Uterus (tissue), 4 donors: ENCODE measurements around the gene STRA6. TPM values are rescaled to one million over a fixed set of nuclear protein-coding genes. Genes with fewer than 3 reads are reported as not detected.

Experiments
- DNase-seq, 2 donors: peaks; one replicate each; pipeline ENCODE4 v3.0.0-alpha.2; 2019 to 2020
- H3K27ac ChIP-seq, 2 donors: fragments of 200-600 bp; sonication (generic); 1 replicate in 1 of 2; 2 replicates in 1 of 2; pipeline ENCODE4 v1.5.1; 2016 to 2018
- H3K27me3 ChIP-seq, 2 donors: fragments of 200-600 bp; sonication (generic); one replicate each; pipeline ENCODE4 v1.5.1; 2018 to 2019; ENCODE audit warnings: control low read depth in 1 of 2
- H3K36me3 ChIP-seq, 2 donors: fragments of 200-600 bp; sonication (generic); one replicate each; pipeline ENCODE4 v1.5.1; 2019; ENCODE audit warnings: control low read depth in 1 of 2
- H3K4me1 ChIP-seq, 2 donors: fragments of 200-600 bp; sonication (generic); one replicate each; pipeline ENCODE4 v1.5.1; 2018 to 2019; ENCODE audit warnings: control low read depth in 1 of 2
- H3K4me3 ChIP-seq, 2 donors: fragments of 200-600 bp; sonication (generic); 1 replicate in 1 of 2; 2 replicates in 1 of 2; pipeline ENCODE4 v1.5.1; 2018 to 2019; ENCODE audit warnings: mild to moderate bottlenecking in 1 of 2
- H3K9me3 ChIP-seq, 2 donors: fragments of 200-600 bp; sonication (generic); one replicate each; pipeline ENCODE4 v1.5.1; 2019; ENCODE audit warnings: control low read depth in 1 of 2
- POLR2A ChIP-seq, 2 donors: fragments of 450-650 bp; IDR thresholded peaks; one replicate each; pipeline ENCODE4 v1.6.1; 2016; ENCODE audit warnings: antibody characterized with exemption in 2 of 2, mild to moderate bottlenecking in 1 of 2, moderate library complexity in 1 of 2
- intact Hi-C: fragments of 100-400 bp; cut with DNase I; formaldehyde crosslinking; loops from one replicate; pipeline ENCODE4 v1.15.1; 2023; ENCODE audit warnings: low total_unique reads
- total RNA-seq, 4 donors: library from RNA; depleted of rRNA in 3 of 4; stranded (reverse); fragments of >200 nt in 3 of 4; gene quantifications; one replicate each; pipeline versions ENCODE4 v1.1.0 to v1.2.4, GENCODE V29; 2014 to 2023
- TF ChIP-seq, protein P1 (sequence below), 4 experiments: fragments of 200-600 bp in 2 of 4; fragments of 450-650 bp in 2 of 4; sonication (generic) in 2 of 4; IDR thresholded peaks; one replicate each; pipeline ENCODE4 v1.5.1; 2016 to 2019; ENCODE audit warnings: antibody characterized with exemption in 4 of 4, mild to moderate bottlenecking in 2 of 4, moderate library complexity in 1 of 4
- donor health status: DM: yes; HTN: yes; CAD: no.

The STRA6 gene
- total RNA-seq, 4 donors from 2014 or later, result 0.26 to 62.6 (median 11.6) TPM; not detected in 1

DNA sequence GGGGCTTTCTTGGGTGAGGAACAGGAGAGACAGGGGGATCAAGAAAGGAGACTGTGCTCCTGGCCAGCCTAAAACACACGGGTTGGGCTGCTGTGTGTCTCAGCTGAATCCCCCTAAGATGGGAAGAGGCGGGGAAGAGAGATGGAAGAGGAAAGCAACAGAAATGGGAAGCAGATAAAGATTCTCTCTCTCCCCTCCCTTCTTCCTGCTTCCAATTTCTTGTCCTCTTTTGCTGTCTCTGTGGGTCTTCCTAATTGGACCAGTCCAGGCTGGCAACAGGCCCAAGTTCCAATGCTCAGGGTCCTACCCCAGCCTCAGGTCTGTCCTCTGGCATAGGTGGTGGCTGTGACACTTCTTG is 65.1 kb downstream of the STRA6 start:
- DNase-seq, result no peak
- H3K4me3 ChIP-seq, result no peak overlapping the region
- no peaks in the 10 kb centered on the region for H3K36me3 ChIP-seq
- H3K4me1 ChIP-seq, result no peaks in the 10 kb centered on the region
- peaks cover 0 to 9% of the 10 kb centered on the region in 2 donors for H3K27me3 ChIP-seq
- TF ChIP-seq, protein P1, sequence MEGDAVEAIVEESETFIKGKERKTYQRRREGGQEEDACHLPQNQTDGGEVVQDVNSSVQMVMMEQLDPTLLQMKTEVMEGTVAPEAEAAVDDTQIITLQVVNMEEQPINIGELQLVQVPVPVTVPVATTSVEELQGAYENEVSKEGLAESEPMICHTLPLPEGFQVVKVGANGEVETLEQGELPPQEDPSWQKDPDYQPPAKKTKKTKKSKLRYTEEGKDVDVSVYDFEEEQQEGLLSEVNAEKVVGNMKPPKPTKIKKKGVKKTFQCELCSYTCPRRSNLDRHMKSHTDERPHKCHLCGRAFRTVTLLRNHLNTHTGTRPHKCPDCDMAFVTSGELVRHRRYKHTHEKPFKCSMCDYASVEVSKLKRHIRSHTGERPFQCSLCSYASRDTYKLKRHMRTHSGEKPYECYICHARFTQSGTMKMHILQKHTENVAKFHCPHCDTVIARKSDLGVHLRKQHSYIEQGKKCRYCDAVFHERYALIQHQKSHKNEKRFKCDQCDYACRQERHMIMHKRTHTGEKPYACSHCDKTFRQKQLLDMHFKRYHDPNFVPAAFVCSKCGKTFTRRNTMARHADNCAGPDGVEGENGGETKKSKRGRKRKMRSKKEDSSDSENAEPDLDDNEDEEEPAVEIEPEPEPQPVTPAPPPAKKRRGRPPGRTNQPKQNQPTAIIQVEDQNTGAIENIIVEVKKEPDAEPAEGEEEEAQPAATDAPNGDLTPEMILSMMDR (IDR thresholded peaks at IDR 0.05), result no peak
- TF ChIP-seq POLR2A (IDR thresholded peaks at IDR 0.05), result no peak
- H3K9me3 ChIP-seq, result no peaks in the 10 kb centered on the region
- intact Hi-C loops, result no loop called here
- H3K27ac ChIP-seq, result peak overlapping the region in 1 of 2 donors; percentile 76

DNA sequence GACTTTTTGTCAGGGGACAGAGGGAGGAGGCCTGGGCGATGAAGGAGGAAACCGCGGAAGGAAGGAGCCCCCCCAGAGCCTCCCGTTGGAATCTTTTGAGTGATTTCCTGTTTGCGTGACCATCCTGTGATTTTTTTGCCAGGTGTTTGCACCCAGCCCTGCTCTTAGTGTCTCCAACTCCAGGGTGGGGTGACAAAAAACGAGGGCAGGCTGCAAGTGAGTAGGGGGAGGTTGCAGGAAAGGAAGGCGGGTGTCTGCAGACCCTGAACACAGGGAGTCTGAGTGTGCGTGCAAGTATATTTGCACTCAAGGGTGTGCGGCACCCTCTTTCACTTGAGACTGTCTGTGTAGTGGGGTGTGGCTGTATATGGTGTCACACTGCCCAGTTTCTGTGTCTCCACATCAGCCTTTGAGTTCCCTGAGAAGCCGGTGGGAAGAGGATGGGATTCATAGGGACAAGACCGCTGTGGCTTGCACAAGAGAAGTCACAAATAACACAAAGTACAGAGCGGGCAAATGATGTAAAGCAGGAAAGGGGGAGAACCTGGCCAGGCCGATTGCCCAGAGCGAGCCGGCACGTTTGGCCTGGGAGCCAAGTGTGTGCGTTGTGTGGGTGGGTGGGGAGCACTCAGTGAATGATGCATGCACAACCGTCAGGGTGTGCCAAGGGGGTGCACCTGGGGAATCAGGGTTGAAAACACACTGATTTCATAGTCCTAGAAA is 65.6 kb downstream of the STRA6 start:
- Histone ChIP-seq H3K36me3 (no peaks in the 10 kb centered on the region), H3K4me1 (no peaks in the 10 kb centered on the region), H3K27ac (peak overlapping the region; percentile 76 to 80), H3K9me3 (no peaks in the 10 kb centered on the region), H3K4me3 (peak overlapping the region; percentile 44 to 48), H3K27me3 (peaks cover 0 to 9% of the 10 kb centered on the region in 2 donors)
- no peak for TF ChIP-seq POLR2A (IDR thresholded peaks at IDR 0.05)
- TF ChIP-seq, protein P1 (IDR thresholded peaks at IDR 0.05), result no peak
- intact Hi-C loops, result no loop called here
- DNase-seq, result peak in 1 of 2 donors; percentile 36

DNA sequence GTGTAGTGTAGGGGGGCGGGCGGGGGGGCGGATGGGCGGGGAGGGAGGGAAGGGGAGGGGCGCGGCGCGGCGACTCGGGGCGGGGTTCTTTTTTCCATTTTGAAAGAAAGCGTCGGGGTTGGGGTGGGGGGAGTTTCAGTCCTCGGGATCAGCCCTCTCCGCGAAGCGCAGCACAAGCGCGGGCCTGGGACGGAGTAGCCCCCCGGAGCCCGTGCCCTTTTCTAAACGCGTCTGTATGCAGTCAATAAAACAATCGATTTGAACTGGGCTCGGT is 66.1 kb downstream of the STRA6 start:
- H3K9me3 ChIP-seq, result no peaks in the 10 kb centered on the region
- H3K4me1 ChIP-seq, result no peaks in the 10 kb centered on the region
- intact Hi-C loops, result no loop called here
- TF ChIP-seq, protein P1 (IDR thresholded peaks at IDR 0.05), result no peak
- TF ChIP-seq POLR2A (IDR thresholded peaks at IDR 0.05), result no peak
- no peaks in the 10 kb centered on the region for H3K36me3 ChIP-seq
- DNase-seq, result no peak
- peak overlapping the region; percentile 76 to 80 for H3K27ac ChIP-seq
- H3K27me3 ChIP-seq, result peaks cover 0 to 13% of the 10 kb centered on the region in 2 donors
- peak overlapping the region; percentile 44 to 48 for H3K4me3 ChIP-seq

DNA sequence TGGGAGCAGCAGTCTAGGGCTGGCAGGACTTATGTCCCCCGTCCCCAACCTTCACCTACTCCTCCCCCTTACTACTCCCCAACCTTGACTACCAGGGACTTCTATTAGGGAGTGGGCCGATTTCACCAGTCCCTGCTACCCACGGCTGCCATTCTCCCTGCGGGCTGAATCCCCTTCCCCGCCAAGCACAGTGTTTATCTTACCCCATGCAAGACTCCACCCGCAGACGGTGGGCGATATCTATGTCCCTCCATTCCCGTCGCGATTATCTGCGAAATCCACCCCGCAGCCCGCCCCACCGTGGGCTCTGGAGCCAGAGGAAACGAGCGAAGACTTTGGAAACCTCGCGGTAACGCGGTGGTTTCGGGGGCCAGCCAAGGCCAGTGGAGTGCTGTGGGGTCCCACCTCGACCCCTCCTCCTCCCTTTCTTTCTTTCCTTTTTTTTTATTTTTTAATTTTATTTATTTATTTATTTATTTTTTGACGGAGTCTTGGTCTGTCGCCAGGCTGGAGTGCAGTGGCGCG is 67.5 kb downstream of the STRA6 start:
- peak overlapping the region in 1 of 2 donors; percentile 76 for H3K27ac ChIP-seq

More for the DNA sequence above, 67.5 kb downstream of the STRA6 start:
- intact Hi-C loops, result no loop called here
- H3K4me3 ChIP-seq, result no peak overlapping the region
- H3K27me3 ChIP-seq, result peaks cover 9 to 23% of the 10 kb centered on the region in 2 donors
- no peaks in the 10 kb centered on the region for H3K9me3 ChIP-seq
- DNase-seq, result peak in 1 of 2 donors; percentile 22
- H3K36me3 ChIP-seq, result no peaks in the 10 kb centered on the region
- H3K4me1 ChIP-seq, result peaks cover 0 to 5% of the 10 kb centered on the region in 2 donors
- TF ChIP-seq, protein P1 (IDR thresholded peaks at IDR 0.05), result no peak
- TF ChIP-seq POLR2A (IDR thresholded peaks at IDR 0.05), result no peak
